GF-D8 (cell line): Measurements from ENCODE around the gene GABBR2.

Experiments used
- DNase-seq: peaks from one replicate; lab custom pipeline; 2025; lab: John Stamatoyannopoulos, UW

The GABBR2 gene

GRCh38 chr9:98634685-98635336 lies 73.9 kb downstream of the GABBR2 start:
- no peak for DNase-seq

GRCh38 chr9:98632839-98633238 lies 75.9 kb downstream of the GABBR2 start:
- DNase-seq, result no peak

- no peak for DNase-seq
Measured at GRCh38 chr9:98627296-98627695, 81.4 kb downstream of the GABBR2 start.

- DNase-seq, result no peak
Measured at GRCh38 chr9:98625728-98626127, 83.0 kb downstream of the GABBR2 start.

GRCh38 chr9:98619788-98620187 lies 88.9 kb downstream of the GABBR2 start:
- no peak for DNase-seq

GRCh38 chr9:98615633-98616032 lies 93.1 kb downstream of the GABBR2 start:
- DNase-seq, result no peak

GRCh38 chr9:98614941-98615340 lies 93.8 kb downstream of the GABBR2 start:
- DNase-seq, result no peak

- DNase-seq, result no peak
Measured at GRCh38 chr9:98612061-98612752, 96.5 kb downstream of the GABBR2 start.

GRCh38 chr9:98611319-98611718 lies 97.4 kb downstream of the GABBR2 start:
- no peak for DNase-seq

GRCh38 chr9:98610711-98611110 lies 98.0 kb downstream of the GABBR2 start:
- DNase-seq, result no peak

GRCh38 chr9:98610211-98610610 lies 98.5 kb downstream of the GABBR2 start:
- DNase-seq, result no peak

GRCh38 chr9:98609646-98610045 lies 99.1 kb downstream of the GABBR2 start:
- DNase-seq, result no peak

GRCh38 chr9:98607787-98608186 lies 100.9 kb downstream of the GABBR2 start:
- no peak for DNase-seq

- no peak for DNase-seq
Measured at GRCh38 chr9:98607152-98607551, 101.6 kb downstream of the GABBR2 start.

GRCh38 chr9:98606730-98607129 lies 102.0 kb downstream of the GABBR2 start:
- no peak for DNase-seq

GRCh38 chr9:98605116-98605515 lies 103.6 kb downstream of the GABBR2 start:
- no peak for DNase-seq

GRCh38 chr9:98603821-98604383 lies 104.8 kb downstream of the GABBR2 start:
- DNase-seq, result no peak

GRCh38 chr9:98602839-98603500 lies 105.8 kb downstream of the GABBR2 start:
- DNase-seq, result no peak

- no peak for DNase-seq
Measured at GRCh38 chr9:98600631-98601030, 108.1 kb downstream of the GABBR2 start.

- DNase-seq, result no peak
Measured at GRCh38 chr9:98599566-98600216, 109.0 kb downstream of the GABBR2 start.

- DNase-seq, result no peak
Measured at GRCh38 chr9:98598861-98599260, 109.9 kb downstream of the GABBR2 start.

- no peak for DNase-seq
Measured at GRCh38 chr9:98597236-98597771, 111.4 kb downstream of the GABBR2 start.
